GM12891 (cell line): ENCODE measurements around the gene SQOR.
"Not testable (repeated sequence)": the region's sequence is repeated elsewhere in the genome, so short reads cannot be mapped to it uniquely, and the experiment has no call there.

Source experiments
- POLR2A ChIP-seq: IDR thresholded peaks from 2 replicates; pipeline ENCODE4 v1.6.1; 2011; ENCODE audit warnings: low read depth, low read length, control low read depth
- POLR2AphosphoS5 ChIP-seq: IDR thresholded peaks from 2 replicates; pipeline ENCODE4 v1.6.1; 2011; ENCODE audit warnings: low read depth, low read length, control low read depth
- TAF1 ChIP-seq: IDR thresholded peaks from 2 replicates; pipeline ENCODE4 v1.6.1; 2011; ENCODE audit warnings: low read depth, low read length, control low read depth

- not testable (repeated sequence) for TF ChIP-seq POLR2A, TAF1, POLR2AphosphoS5
These were observed 15.2 kb downstream of the SQOR start for GRCh38 chr15:45650007-45650406.
